GM12865 (cell line): ENCODE measurements around the gene ABL2.

Experiments
- DNase-seq: peaks from one replicate; pipeline ENCODE4 v3.0.0; 2010; ENCODE audit warnings: low read depth
- H3K4me3 ChIP-seq: 2 replicates; pipeline ENCODE4 v1.5.1; 2011; ENCODE audit warnings: mild to moderate bottlenecking, low read depth, low read length, control low read depth
- TF ChIP-seq, protein P1 (sequence below): IDR thresholded peaks from 2 replicates; pipeline ENCODE4 v1.5.1; 2011; ENCODE audit warnings: low read length, control low read depth, low read depth, inconsistent platforms; ENCODE audit not compliant: insufficient read depth; ENCODE audit errors: missing control alignments

The ABL2 gene

DNA sequence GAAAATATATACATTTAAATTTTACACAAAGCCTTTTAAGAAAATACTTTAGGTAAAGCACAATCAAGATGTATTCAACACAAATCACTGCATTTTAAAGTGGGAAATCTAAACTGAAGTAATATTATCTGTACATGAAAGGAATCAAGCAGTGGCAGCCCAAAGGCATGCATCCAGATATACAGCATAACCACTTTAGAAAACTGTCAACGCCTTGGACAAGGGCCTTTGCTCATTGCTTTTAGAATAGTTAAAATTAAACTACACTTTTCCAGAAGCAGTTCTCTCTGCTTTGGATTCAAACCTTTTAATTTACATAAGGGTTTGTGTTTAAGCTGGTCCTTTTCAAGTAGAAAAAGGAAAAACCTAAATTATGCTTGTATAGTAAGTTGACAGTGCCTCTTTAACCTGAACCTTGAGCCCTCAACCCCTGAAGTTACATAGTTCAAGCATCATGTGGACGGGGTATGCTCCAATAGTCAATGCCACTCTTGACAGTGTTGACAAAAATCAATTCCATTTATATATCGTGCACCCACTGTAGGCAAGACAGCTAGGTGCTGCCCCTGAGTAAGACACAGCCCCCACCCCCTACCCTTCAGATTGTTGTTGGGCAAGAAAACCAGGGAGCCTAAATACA is 124.7 kb downstream of the ABL2 start:
- DNase-seq: no peak
- TF ChIP-seq, protein P1, sequence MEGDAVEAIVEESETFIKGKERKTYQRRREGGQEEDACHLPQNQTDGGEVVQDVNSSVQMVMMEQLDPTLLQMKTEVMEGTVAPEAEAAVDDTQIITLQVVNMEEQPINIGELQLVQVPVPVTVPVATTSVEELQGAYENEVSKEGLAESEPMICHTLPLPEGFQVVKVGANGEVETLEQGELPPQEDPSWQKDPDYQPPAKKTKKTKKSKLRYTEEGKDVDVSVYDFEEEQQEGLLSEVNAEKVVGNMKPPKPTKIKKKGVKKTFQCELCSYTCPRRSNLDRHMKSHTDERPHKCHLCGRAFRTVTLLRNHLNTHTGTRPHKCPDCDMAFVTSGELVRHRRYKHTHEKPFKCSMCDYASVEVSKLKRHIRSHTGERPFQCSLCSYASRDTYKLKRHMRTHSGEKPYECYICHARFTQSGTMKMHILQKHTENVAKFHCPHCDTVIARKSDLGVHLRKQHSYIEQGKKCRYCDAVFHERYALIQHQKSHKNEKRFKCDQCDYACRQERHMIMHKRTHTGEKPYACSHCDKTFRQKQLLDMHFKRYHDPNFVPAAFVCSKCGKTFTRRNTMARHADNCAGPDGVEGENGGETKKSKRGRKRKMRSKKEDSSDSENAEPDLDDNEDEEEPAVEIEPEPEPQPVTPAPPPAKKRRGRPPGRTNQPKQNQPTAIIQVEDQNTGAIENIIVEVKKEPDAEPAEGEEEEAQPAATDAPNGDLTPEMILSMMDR: no peak
- no peak overlapping the region for H3K4me3 ChIP-seq

DNA sequence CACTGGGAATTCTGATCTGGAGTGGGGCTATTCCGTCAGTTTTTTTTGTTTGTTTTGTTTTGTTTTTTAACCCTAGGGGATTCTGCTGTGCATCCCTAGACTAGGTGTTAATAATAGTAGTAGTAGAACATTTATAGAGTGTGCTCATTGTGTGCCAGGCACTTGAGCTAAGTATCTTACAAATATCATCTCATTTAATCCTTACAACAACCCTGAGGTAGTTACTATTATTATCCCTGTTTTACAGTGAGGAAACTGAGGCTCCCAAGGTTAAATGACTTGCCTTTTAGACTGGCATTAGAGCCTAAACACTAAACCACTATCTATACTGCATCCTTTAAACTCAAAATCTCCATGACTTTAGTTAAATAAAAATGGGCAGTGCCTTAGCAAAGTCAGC is 125.5 kb downstream of the ABL2 start:
- no peak overlapping the region for H3K4me3 ChIP-seq
- DNase-seq: no peak
- TF ChIP-seq, protein P1: no peak

DNA sequence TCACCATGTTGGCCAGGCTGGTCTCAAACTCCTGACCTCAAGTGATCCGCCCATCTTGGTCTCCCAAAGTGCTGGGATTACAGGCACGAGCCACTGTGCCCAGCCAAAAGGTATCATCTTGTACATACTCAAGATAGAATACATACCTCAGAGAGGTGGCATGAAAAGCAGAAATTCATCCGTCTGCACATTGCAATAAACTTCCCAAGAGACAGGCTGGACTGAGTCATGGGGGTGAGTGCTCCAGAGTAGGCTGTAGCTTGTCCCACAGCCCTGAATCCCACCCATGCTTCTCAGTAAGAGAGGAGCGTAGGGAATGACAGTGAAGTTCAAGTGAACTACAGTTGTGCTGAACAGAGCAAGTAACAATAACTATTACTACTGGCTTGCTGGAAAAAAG is 127.9 kb downstream of the ABL2 start:
- H3K4me3 ChIP-seq: no peak overlapping the region
- no peak for DNase-seq
- TF ChIP-seq, protein P1: no peak

DNA sequence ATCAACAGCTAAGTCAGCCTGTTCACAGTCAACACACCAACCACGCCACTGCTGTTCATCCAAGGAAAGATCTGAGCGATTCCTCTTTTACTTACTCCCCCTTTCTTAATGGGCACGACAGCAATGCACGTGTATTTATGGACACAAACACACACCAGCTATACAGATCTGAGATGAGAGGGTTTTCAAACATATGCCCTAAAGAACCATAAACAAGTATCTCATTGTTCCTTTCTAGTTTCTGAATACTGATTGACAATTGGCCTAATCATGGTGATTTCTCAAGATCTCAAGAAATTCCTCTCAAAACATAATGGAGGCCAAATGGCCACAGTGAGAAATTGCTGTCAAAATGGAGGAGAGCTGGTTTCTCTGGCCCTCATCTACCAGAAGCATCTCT is 129.6 kb downstream of the ABL2 start:
- TF ChIP-seq, protein P1: no peak
- no peak for DNase-seq
- no peak overlapping the region for H3K4me3 ChIP-seq

DNA sequence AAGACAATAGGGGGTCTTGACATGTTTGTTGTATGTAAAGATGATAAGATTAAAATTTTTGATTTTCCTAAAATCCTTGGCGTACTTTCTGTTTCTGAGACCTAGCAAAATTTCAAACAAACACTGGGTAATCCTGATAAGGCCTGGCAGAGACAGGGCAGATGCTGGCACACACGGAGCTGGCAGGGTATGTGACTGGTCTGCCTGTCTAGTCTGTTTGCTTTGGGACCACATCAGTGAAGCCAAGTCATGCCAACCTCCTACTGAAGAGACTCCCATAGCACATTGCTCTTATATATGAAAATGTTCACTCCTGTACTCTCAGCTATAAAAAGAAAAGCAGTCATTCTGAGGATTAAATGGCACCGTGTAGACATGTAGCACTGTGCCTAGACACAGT is 133.6 kb downstream of the ABL2 start:
- TF ChIP-seq, protein P1: no peak
- no peak for DNase-seq
- H3K4me3 ChIP-seq: no peak overlapping the region

DNA sequence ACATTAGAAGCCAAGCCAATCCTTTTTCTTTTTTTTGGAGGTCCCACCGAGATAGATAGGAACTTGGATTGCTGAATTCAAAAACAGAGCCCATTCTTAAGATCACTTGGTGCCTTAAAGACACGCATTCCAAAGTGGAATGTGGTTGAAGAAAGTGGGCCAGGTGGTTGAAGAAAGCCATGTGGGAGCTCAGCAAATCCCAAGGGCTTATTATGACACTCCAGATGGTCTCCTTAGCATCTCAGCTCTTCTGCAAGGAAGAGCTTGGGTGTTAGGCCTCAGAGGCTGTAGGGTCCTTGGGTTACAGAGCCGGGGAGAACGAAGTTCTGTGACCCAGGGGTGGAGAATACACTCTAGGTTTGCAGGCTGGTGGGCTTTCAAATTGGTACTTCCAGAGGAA is 134.1 kb downstream of the ABL2 start:
- TF ChIP-seq, protein P1: no peak
- no peak overlapping the region for H3K4me3 ChIP-seq
- DNase-seq: no peak

DNA sequence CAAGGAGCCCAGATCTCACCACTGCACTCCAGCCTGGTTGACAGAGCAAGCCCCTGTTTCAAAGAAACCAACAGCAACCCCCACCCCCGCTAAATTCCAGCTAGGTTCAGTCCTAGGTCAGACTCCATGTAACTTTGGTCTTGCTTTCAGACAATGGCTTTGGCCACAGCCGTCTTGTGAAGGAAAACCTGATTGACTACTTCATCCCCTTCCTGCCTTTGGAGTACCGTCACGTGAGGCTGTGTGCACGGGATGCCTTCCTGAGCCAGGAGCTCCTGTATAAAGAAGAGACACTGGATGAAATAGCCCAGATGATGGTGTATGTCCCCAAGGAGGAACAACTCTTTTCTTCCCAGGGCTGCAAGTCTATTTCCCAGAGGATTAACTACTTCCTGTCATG is 134.7 kb downstream of the ABL2 start:
- no peak for DNase-seq
- no peak overlapping the region for H3K4me3 ChIP-seq
- TF ChIP-seq, protein P1: no peak
